ENCODE measurements around the gene ANXA4.

The ANXA4 gene

DNA sequence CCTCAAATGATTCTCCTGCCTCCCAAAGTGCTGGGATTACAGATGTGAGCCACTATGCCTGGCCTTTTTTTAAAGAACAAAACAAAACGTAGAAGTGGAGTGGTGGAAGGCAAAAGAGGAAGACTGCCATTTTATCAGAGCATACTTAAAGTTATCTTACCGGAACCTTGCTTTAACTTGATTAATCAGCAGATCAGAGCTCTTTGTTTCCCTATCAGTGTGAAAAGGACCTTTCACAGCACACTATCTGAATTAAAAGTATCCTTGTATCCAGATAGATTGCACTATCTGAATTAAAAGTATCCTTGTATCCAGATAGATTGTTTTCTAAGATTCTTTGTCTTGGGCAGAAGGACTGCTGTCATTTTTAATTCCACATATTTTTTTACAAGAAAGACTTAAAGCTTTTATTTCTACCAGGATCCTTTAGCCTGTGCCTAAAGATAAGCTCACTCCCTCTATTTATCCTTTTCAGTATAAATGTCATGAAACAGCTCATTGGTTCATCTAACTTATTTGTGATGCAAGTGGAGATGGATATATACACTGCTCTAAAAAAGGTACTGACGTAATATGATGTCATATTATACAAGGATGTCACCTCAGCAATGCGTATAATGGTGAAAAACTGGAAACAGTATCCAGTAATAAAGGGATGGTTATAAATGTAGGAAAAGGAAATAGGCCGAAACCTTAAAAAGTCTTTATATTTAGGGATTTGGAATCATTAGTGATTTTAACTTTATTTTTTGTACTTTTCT is 105.3 kb downstream of the ANXA4 start:
- TF ChIP-seq, protein P1, sequence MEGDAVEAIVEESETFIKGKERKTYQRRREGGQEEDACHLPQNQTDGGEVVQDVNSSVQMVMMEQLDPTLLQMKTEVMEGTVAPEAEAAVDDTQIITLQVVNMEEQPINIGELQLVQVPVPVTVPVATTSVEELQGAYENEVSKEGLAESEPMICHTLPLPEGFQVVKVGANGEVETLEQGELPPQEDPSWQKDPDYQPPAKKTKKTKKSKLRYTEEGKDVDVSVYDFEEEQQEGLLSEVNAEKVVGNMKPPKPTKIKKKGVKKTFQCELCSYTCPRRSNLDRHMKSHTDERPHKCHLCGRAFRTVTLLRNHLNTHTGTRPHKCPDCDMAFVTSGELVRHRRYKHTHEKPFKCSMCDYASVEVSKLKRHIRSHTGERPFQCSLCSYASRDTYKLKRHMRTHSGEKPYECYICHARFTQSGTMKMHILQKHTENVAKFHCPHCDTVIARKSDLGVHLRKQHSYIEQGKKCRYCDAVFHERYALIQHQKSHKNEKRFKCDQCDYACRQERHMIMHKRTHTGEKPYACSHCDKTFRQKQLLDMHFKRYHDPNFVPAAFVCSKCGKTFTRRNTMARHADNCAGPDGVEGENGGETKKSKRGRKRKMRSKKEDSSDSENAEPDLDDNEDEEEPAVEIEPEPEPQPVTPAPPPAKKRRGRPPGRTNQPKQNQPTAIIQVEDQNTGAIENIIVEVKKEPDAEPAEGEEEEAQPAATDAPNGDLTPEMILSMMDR (IDR thresholded peaks at IDR 0.05; ENCODE audit: control extremely low read depth, extremely low read depth, low read depth, missing control alignments): no peak
- POLR2A ChIA-PET: no interaction called here
- no peak for DNase-seq (ENCODE audit: extremely low spot score)
- CTCF ChIA-PET: interaction anchor here (1.2 to 1.3 kb wide), 2 partner anchors 15 to 79 kb away, joined by 3 read pairs; no protein-coding TSS in a partner anchor

DNA sequence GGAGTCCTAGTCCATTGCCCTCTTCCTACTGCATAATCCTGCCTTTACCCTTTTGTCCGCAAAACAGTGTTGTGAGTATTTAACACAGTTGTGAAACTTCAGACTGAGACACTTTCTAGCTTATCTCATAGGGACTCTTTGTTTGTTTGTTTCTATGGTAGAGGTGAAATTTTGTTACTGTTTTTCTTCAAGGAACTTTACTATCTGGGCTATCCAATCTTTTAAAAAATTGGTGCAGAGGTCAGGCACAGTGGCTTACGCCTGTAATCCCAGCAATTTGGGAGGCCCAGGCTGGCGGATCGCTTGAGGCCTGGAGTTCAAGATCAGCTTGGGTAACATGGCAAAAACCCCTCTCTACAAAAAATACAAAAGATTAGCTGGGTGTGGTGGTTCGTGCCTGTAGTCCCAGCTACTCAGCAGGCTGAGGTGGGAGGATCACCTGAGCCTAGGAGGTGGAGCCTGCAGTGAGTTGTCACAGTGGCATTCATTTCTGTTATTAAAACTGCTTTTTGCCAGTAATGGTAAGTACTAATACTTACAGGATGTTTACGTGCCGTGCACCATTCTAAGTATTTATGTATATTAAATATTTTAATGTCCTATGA is 106.4 kb downstream of the ANXA4 start:
- ChIA-PET POLR2A (no interaction called here), CTCF (interaction anchor here (1.2 to 2.9 kb wide), 4 partner anchors 12 to 123 kb away, joined by 3 to 10 read pairs (median 4); no protein-coding TSS in a partner anchor)
- DNase-seq (ENCODE audit: extremely low spot score): no peak
- TF ChIP-seq, protein P1 (IDR thresholded peaks at IDR 0.05; ENCODE audit: control extremely low read depth, extremely low read depth, low read depth, missing control alignments): no peak

DNA sequence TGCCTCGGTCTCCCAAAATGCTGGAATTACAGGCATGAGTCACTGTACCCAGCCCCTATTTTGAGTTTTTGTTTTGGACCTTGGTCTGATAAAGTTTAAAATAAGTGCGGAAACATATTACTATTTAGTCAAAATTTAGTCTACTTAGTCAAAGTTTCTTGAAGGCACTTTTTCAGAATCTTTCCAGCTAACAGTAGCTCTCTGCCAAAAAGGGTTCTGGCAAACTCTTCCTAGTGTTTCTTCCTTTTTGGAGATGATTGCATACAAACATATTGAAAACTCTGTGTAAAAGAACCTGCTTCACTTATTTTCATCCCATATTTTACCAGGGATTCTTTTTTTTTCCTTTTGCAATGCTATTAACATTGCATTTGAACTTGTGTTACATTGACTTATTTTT is 116.3 kb downstream of the ANXA4 start:
- ChIA-PET POLR2A (no interaction called here), CTCF (interaction anchor here (1.3 kb wide), 1 partner anchor 14 kb away, joined by 3 read pairs; no protein-coding TSS in a partner anchor)
- TF ChIP-seq, protein P1 (IDR thresholded peaks at IDR 0.05; ENCODE audit: control extremely low read depth, extremely low read depth, low read depth, missing control alignments): no peak
- DNase-seq (ENCODE audit: extremely low spot score): no peak

DNA sequence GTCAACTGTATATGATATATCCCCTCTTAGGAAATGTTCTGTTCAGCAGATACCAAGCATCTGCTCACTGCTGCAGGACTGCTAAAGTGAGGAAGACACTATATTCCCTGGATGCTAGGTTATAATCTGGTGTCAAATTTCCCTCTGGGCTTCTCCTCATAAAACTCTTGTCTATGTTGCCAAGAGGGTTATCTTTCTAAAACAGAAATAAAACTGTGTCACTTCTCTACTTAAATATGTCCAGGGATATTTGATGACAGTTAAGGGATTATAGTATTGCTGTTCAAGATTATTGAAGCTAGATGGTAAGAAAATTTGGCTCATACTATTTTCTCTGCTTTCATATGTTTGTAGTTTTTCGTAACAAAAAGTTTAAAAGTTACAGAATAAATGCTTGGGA is 121.4 kb downstream of the ANXA4 start:
- POLR2A ChIA-PET: no interaction called here

More for the DNA sequence above, 121.4 kb downstream of the ANXA4 start:
- TF ChIP-seq, protein P1 (IDR thresholded peaks at IDR 0.05; ENCODE audit: control extremely low read depth, extremely low read depth, low read depth, missing control alignments): no peak
- DNase-seq (ENCODE audit: extremely low spot score): no peak
- CTCF ChIA-PET: interaction anchor here (0.8 to 1.8 kb wide), 5 partner anchors 15 to 138 kb away, joined by 3 to 5 read pairs (median 3); no protein-coding TSS in a partner anchor
